CD4-positive, alpha-beta T cell (primary cell): Measurements from ENCODE around the gene KATNAL2. TPM values are rescaled to one million over a fixed set of nuclear protein-coding genes. Genes with fewer than 3 reads are reported as not detected.

Source experiments
- ATAC-seq: fragments of 200-7000 bp; cut with Tn5 transposase; one replicate; pipeline ENCODE4 v1.10.0; 2022; ENCODE audit warnings: mild to moderate bottlenecking; ENCODE audit not compliant: poor library complexity
- CTCF ChIA-PET: fragments of 350-600 bp; sonication (Branson Sonifier 250); formaldehyde crosslinking; loops from one replicate; lab custom pipeline; 2021; ENCODE audit warnings: antibody characterized with exemption, inconsistent platforms; lab: Charles Lee
- POLR2A ChIA-PET: fragments of 350-600 bp; sonication (Branson Sonifier 250); formaldehyde crosslinking; loops from one replicate; lab custom pipeline; 2021; ENCODE audit warnings: antibody characterized with exemption, inconsistent platforms; lab: Charles Lee
- DNase-seq, 14 experiments: peaks; one replicate each; pipeline ENCODE4 v3.0.0-alpha.2; 2013 to 2020; ENCODE audit warnings: mixed read lengths in 2 of 14
- H3K27ac ChIP-seq, 2 donors: one replicate each; pipeline versions ENCODE4 v1.5.1 to v1.7.0; 2013; ENCODE audit warnings: low read length in 2 of 2, low read depth in 1 of 2, mild to moderate bottlenecking in 1 of 2
- H3K27me3 ChIP-seq, 2 experiments: 1 replicate in 1 of 2; 2 replicates in 1 of 2; pipeline versions ENCODE4 v1.6.1 to v1.7.0; 2013; ENCODE audit warnings: low read length in 2 of 2, control low read depth in 1 of 2, mild to moderate bottlenecking in 1 of 2, moderate library complexity in 1 of 2; ENCODE audit not compliant: insufficient read depth in 2 of 2, control insufficient read depth in 1 of 2
- H3K36me3 ChIP-seq: one replicate; pipeline ENCODE4 v1.6.1; 2013; ENCODE audit warnings: low read length, control low read depth; ENCODE audit not compliant: insufficient read depth
- H3K4me1 ChIP-seq: one replicate; pipeline ENCODE4 v1.6.1; 2013; ENCODE audit warnings: low read length, control low read depth; ENCODE audit not compliant: insufficient read depth
- H3K4me3 ChIP-seq: one replicate; pipeline ENCODE4 v1.5.1; 2013; ENCODE audit warnings: mild to moderate bottlenecking, low read length, moderate library complexity
- H3K9me3 ChIP-seq, 2 experiments: 1 replicate in 1 of 2; 2 replicates in 1 of 2; pipeline versions ENCODE4 v1.6.1 to v1.7.0; 2013; ENCODE audit warnings: low read length in 2 of 2, mild to moderate bottlenecking in 2 of 2, control low read depth in 1 of 2, moderate library complexity in 1 of 2; ENCODE audit not compliant: control insufficient read depth in 1 of 2, insufficient read depth in 1 of 2
- H3K27ac Mint-ChIP-seq: one replicate; pipeline ENCODE4 v1.8.0; 2020; ENCODE audit warnings: mixed read lengths
- H3K27me3 Mint-ChIP-seq: one replicate; pipeline ENCODE4 v1.8.0; 2021; ENCODE audit warnings: mixed read lengths
- H3K36me3 Mint-ChIP-seq: one replicate; pipeline ENCODE4 v1.8.0; 2021; ENCODE audit warnings: low read depth, mixed read lengths
- H3K4me1 Mint-ChIP-seq: one replicate; pipeline ENCODE4 v1.8.0; 2021; ENCODE audit warnings: low read depth, mixed read lengths
- H3K4me3 Mint-ChIP-seq: one replicate; pipeline ENCODE4 v1.8.0; 2020; ENCODE audit warnings: mild to moderate bottlenecking, mixed read lengths
- H3K9me3 Mint-ChIP-seq: one replicate; pipeline ENCODE4 v1.8.0; 2020; ENCODE audit warnings: mixed read lengths
- intact Hi-C, 2 experiments: fragments of 100-400 bp; cut with DNase I in 1 of 2; cut with micrococcal nuclease in 1 of 2; formaldehyde crosslinking; loops; one replicate each; pipeline versions ENCODE4 v1.15.1 to v1.9.0; 2023 to 2025; cut with DNase I, micrococcal nuclease
- total RNA-seq, 174 experiments: library from RNA in 2 of 174; stranded (reverse) in 2 of 174; gene quantifications; one replicate each; pipeline ENCODE4 v1.2.3 and lab custom pipeline; 2021 to 2026
- TF ChIP-seq, protein P1 (sequence below): fragments of 200-600 bp; IDR thresholded peaks from one replicate; pipeline ENCODE4 v1.8.0; 2022; ENCODE audit warnings: antibody characterized with exemption, mild to moderate bottlenecking

Gene KATNAL2
- total RNA-seq, 2 experiments from 2014 or later = 1.5 to 2.0 TPM

GRCh38 chr18:46909497-46909896, 7.9 kb upstream of the KATNAL2 start:
- POLR2A ChIA-PET = no interaction called here
- DNase-seq = no peak
- H3K27me3 ChIP-seq = no peaks in the 10 kb centered on the region
- Mint-ChIP-seq H3K4me1 (peaks cover 50% of the 10 kb centered on the region), H3K9me3 (peaks cover 6% of the 10 kb centered on the region), H3K36me3 (peaks cover 39% of the 10 kb centered on the region), H3K27me3 (no peaks in the 10 kb centered on the region), H3K27ac (no peak overlapping the region), H3K4me3 (no peak overlapping the region)
- H3K27ac ChIP-seq = no peak overlapping the region
- no peaks in the 10 kb centered on the region for H3K9me3 ChIP-seq
- H3K4me1 ChIP-seq = no peaks in the 10 kb centered on the region
- TF ChIP-seq, protein P1, sequence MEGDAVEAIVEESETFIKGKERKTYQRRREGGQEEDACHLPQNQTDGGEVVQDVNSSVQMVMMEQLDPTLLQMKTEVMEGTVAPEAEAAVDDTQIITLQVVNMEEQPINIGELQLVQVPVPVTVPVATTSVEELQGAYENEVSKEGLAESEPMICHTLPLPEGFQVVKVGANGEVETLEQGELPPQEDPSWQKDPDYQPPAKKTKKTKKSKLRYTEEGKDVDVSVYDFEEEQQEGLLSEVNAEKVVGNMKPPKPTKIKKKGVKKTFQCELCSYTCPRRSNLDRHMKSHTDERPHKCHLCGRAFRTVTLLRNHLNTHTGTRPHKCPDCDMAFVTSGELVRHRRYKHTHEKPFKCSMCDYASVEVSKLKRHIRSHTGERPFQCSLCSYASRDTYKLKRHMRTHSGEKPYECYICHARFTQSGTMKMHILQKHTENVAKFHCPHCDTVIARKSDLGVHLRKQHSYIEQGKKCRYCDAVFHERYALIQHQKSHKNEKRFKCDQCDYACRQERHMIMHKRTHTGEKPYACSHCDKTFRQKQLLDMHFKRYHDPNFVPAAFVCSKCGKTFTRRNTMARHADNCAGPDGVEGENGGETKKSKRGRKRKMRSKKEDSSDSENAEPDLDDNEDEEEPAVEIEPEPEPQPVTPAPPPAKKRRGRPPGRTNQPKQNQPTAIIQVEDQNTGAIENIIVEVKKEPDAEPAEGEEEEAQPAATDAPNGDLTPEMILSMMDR = no peak
- no peaks in the 10 kb centered on the region for H3K36me3 ChIP-seq
- CTCF ChIA-PET = no interaction called here
- no peak for ATAC-seq
- intact Hi-C loops = no loop called here
- H3K4me3 ChIP-seq = no peak overlapping the region

DNA sequence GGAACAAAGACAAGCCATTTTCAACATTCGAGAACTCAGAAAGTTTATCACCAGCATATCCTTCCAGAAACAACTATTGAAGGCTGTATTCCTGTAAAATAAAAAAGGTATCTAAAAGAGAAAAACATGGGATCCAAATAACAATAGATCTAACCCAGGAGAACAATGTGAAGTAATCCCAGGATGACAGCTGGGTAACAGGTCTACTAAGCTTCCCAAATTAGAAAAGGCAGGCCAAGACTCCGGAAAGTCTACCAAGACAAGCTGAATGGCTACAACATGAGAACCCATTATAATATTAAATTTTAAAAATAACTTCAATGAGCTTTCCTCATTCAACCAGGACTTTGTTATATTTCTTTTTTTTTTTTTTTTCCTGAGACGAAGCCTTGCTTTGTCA, 6.5 kb upstream of the KATNAL2 start:
- no peak overlapping the region for H3K27ac ChIP-seq
- no peaks in the 10 kb centered on the region for H3K27me3 ChIP-seq
- peaks cover 31% of the 10 kb centered on the region for H3K36me3 Mint-ChIP-seq
- ChIA-PET CTCF (interaction anchor here (0.6 kb wide), 1 partner anchor 89 kb away, joined by 3 read pairs; no protein-coding TSS in a partner anchor), POLR2A (no interaction called here)
- TF ChIP-seq, protein P1 = no peak
- peaks cover 5% of the 10 kb centered on the region for H3K4me1 ChIP-seq
- no peaks in the 10 kb centered on the region for H3K9me3 ChIP-seq
- H3K4me3 Mint-ChIP-seq = no peak overlapping the region
- H3K4me1 Mint-ChIP-seq = peaks cover 56% of the 10 kb centered on the region
- H3K27ac Mint-ChIP-seq = no peak overlapping the region
- ATAC-seq (no peak), DNase-seq (no peak)
- no peak overlapping the region for H3K4me3 ChIP-seq
- H3K36me3 ChIP-seq = no peaks in the 10 kb centered on the region
- intact Hi-C loops = loop anchor here in 1 of 2 experiments (10.0 kb wide), 3 partner anchors 244 to 736 kb away; partner anchors contain the start of gene HDHD2
- H3K9me3 Mint-ChIP-seq = peaks cover 6% of the 10 kb centered on the region
- H3K27me3 Mint-ChIP-seq = no peaks in the 10 kb centered on the region

GRCh38 chr18:46915800-46916550, 1.4 kb upstream of the KATNAL2 start:
- H3K9me3 Mint-ChIP-seq = no peaks in the 10 kb centered on the region
- CTCF ChIA-PET = no interaction called here
- peaks cover 5% of the 10 kb centered on the region for H3K36me3 Mint-ChIP-seq
- intact Hi-C loops = loop anchor here in 1 of 2 experiments (10.0 kb wide), 3 partner anchors 239 to 741 kb away; partner anchors contain the start of gene HDHD2
- Histone ChIP-seq H3K27ac (no peak overlapping the region), H3K9me3 (no peaks in the 10 kb centered on the region), H3K4me3 (peak overlapping the region; percentile 77), H3K4me1 (peaks cover 23% of the 10 kb centered on the region), H3K27me3 (no peaks in the 10 kb centered on the region), H3K36me3 (no peaks in the 10 kb centered on the region)
- peak overlapping the region; percentile 92 for H3K27ac Mint-ChIP-seq
- POLR2A ChIA-PET = interaction anchor here (2.2 kb wide), 1 partner anchor 234 kb away, joined by 19 read pairs; the partner anchor contains the start of gene HDHD2
- H3K4me3 Mint-ChIP-seq = peak overlapping the region; percentile 97
- peaks cover 55% of the 10 kb centered on the region for H3K4me1 Mint-ChIP-seq
- no peaks in the 10 kb centered on the region for H3K27me3 Mint-ChIP-seq
- TF ChIP-seq, protein P1 = no peak
- ATAC-seq (no peak), DNase-seq (no peak)
